Neuronal stem cell (in vitro differentiated cells): ENCODE measurements around the gene GRAP2.

Source experiments
- DNase-seq: peaks from one replicate; pipeline ENCODE4 v3.0.0-alpha.2; 2013; ENCODE audit warnings: low spot score
- H2AFZ ChIP-seq: one replicate; pipeline ENCODE4 v1.6.1; 2013; ENCODE audit warnings: mild to moderate bottlenecking, low read length, inconsistent platforms
- H2AK5ac ChIP-seq: 2 replicates; pipeline ENCODE4 v1.6.1; 2013; ENCODE audit warnings: low read depth, mild to moderate bottlenecking, inconsistent platforms, low read length, moderate library complexity, mixed read lengths
- H2BK120ac ChIP-seq: 2 replicates; pipeline ENCODE4 v1.6.1; 2013; ENCODE audit warnings: low read depth, mild to moderate bottlenecking, inconsistent platforms, low read length, moderate library complexity, mixed read lengths
- H2BK12ac ChIP-seq: one replicate; pipeline ENCODE4 v1.6.1; 2013; ENCODE audit warnings: low read length, inconsistent platforms
- H2BK15ac ChIP-seq: 2 replicates; pipeline ENCODE4 v1.6.1; 2013; ENCODE audit warnings: mild to moderate bottlenecking, low read length, inconsistent platforms, mixed read lengths
- H2BK5ac ChIP-seq: one replicate; pipeline ENCODE4 v1.6.1; 2013; ENCODE audit warnings: inconsistent platforms, mild to moderate bottlenecking, low read length, moderate library complexity
- H3K14ac ChIP-seq: one replicate; pipeline ENCODE4 v1.6.1; 2013; ENCODE audit warnings: low read length, inconsistent platforms
- H3K18ac ChIP-seq: 2 replicates; pipeline ENCODE4 v1.6.1; 2013; ENCODE audit warnings: low read length, inconsistent platforms
- H3K23ac ChIP-seq: 2 replicates; pipeline ENCODE4 v1.6.1; 2013; ENCODE audit warnings: low read depth, mild to moderate bottlenecking, mixed read lengths, low read length, inconsistent platforms; ENCODE audit not compliant: poor library complexity
- H3K27ac ChIP-seq: replicated peaks from 3 replicates; pipeline ENCODE4 v1.5.1; 2013; ENCODE audit warnings: low read length, inconsistent platforms
- H3K27me3 ChIP-seq, 3 experiments: 2 replicates each; pipeline ENCODE4 v1.6.1; 2013; ENCODE audit warnings: low read length in 3 of 3, mild to moderate bottlenecking in 2 of 3, inconsistent platforms in 1 of 3, low read depth in 1 of 3, mixed read lengths in 1 of 3, moderate library complexity in 1 of 3; ENCODE audit not compliant: control insufficient read depth in 3 of 3, insufficient read depth in 3 of 3
- H3K36me3 ChIP-seq, 2 donors: replicated peaks in 1 of 2; 2 replicates each; pipeline ENCODE4 v1.6.1; 2013; ENCODE audit warnings: low read length in 2 of 2; ENCODE audit not compliant: control insufficient read depth in 2 of 2, insufficient read depth in 2 of 2
- H3K4ac ChIP-seq: 2 replicates; pipeline ENCODE4 v1.6.1; 2013; ENCODE audit warnings: inconsistent platforms, mild to moderate bottlenecking, low read length, moderate library complexity
- H3K4me1 ChIP-seq, 2 donors: 1 replicate in 1 of 2; 2 replicates in 1 of 2; pipeline ENCODE4 v1.6.1; 2013; ENCODE audit warnings: low read length in 2 of 2, low read depth in 1 of 2; ENCODE audit not compliant: control insufficient read depth in 2 of 2, insufficient read depth in 1 of 2
- H3K4me2 ChIP-seq: one replicate; pipeline ENCODE4 v1.6.1; 2013; ENCODE audit warnings: mild to moderate bottlenecking, low read length, inconsistent platforms; ENCODE audit not compliant: insufficient read depth, poor library complexity, severe bottlenecking
- H3K4me3 ChIP-seq, 2 donors: 2 replicates each; pipeline ENCODE4 v1.5.1; 2013; ENCODE audit warnings: low read length in 2 of 2, mild to moderate bottlenecking in 2 of 2, inconsistent platforms in 1 of 2, moderate library complexity in 1 of 2
- H3K79me1 ChIP-seq: one replicate; pipeline ENCODE4 v1.6.1; 2013; ENCODE audit warnings: low read depth, mild to moderate bottlenecking, inconsistent platforms, low read length, moderate library complexity
- H3K9ac ChIP-seq: one replicate; pipeline ENCODE4 v1.6.1; 2013; ENCODE audit warnings: mild to moderate bottlenecking, low read depth, low read length, inconsistent platforms; ENCODE audit not compliant: poor library complexity
- H3K9me3 ChIP-seq, 2 donors: replicated peaks in 1 of 2; 2 replicates each; pipeline versions ENCODE3 to v1.6.1; 2013; ENCODE audit warnings: low read length in 2 of 2, mild to moderate bottlenecking in 2 of 2, inconsistent platforms in 1 of 2, low read depth in 1 of 2, mixed read lengths in 1 of 2, moderate library complexity in 1 of 2; ENCODE audit not compliant: control insufficient read depth in 2 of 2, insufficient read depth in 1 of 2
- H4K8ac ChIP-seq: one replicate; pipeline ENCODE4 v1.6.1; 2013; ENCODE audit warnings: low read depth, mild to moderate bottlenecking, inconsistent platforms, low read length, moderate library complexity
- H4K91ac ChIP-seq: one replicate; pipeline ENCODE4 v1.6.1; 2013; ENCODE audit warnings: low read length, low read depth, mild to moderate bottlenecking, inconsistent platforms; ENCODE audit not compliant: poor library complexity
- WGBS, 2 donors: extraction: QIAGEN DNeasy Blood & Tissue Kit; methylation state at CpG; one replicate each; pipeline ENCODE4 v1.1.7; 2013; ENCODE audit warnings: missing lambda C conversion rate in 2 of 2, mixed read lengths in 1 of 2; ENCODE audit not compliant: insufficient read length in 2 of 2, insufficient replicate concordance in 1 of 2; ENCODE audit errors: extremely low coverage in 2 of 2; 5-methylcytosine and 5-hydroxymethylcytosine counted together

GRAP2 gene

GRCh38 chr22:39927544-39927943, 26.7 kb downstream of the GRAP2 start:
- Histone ChIP-seq H3K4me1 (no peaks in the 10 kb centered on the region), H4K8ac (no peak overlapping the region), H3K4ac (no peak overlapping the region), H3K18ac (no peak overlapping the region), H2AK5ac (no peak overlapping the region), H3K79me1 (no peaks in the 10 kb centered on the region), H2BK12ac (no peak overlapping the region), H2AFZ (no peak overlapping the region), H3K27ac (no peak overlapping the region), H4K91ac (no peak overlapping the region), H3K23ac (no peak overlapping the region), H3K36me3 (no peaks in the 10 kb centered on the region), H3K9ac (no peak overlapping the region), H3K9me3 (no peaks in the 10 kb centered on the region), H3K27me3 (peaks cover 0 to 4% (median 3%) of the 10 kb centered on the region in 3 experiments), H3K4me2 (no peak overlapping the region), H3K4me3 (no peak overlapping the region), H3K14ac (no peak overlapping the region), H2BK5ac (no peak overlapping the region), H2BK15ac (no peak overlapping the region), H2BK120ac (no peak overlapping the region)
- no peak for DNase-seq
- WGBS, 2 donors = no CpG with 5 or more reads among the region's 7 CpGs

- no peak overlapping the region for H3K27ac ChIP-seq
- no peak overlapping the region for H3K14ac ChIP-seq
- no peak overlapping the region for H2BK15ac ChIP-seq
- WGBS, 2 donors = no CpG with 5 or more reads among the region's 4 CpGs
- H3K79me1 ChIP-seq = no peaks in the 10 kb centered on the region
- H2AFZ ChIP-seq = no peak overlapping the region
- H3K9me3 ChIP-seq = no peaks in the 10 kb centered on the region
- no peak overlapping the region for H3K4me3 ChIP-seq
- no peak overlapping the region for H2BK12ac ChIP-seq
- no peak overlapping the region for H3K18ac ChIP-seq
- no peaks in the 10 kb centered on the region for H3K36me3 ChIP-seq
- H3K4me1 ChIP-seq = peaks cover 0 to 5% of the 10 kb centered on the region in 2 donors
- no peak overlapping the region for H2AK5ac ChIP-seq
- H4K8ac ChIP-seq = no peak overlapping the region
- no peak overlapping the region for H2BK5ac ChIP-seq
- H3K4me2 ChIP-seq = no peak overlapping the region
- DNase-seq = no peak
- no peak overlapping the region for H2BK120ac ChIP-seq
- H3K4ac ChIP-seq = no peak overlapping the region
- peaks cover 0 to 5% (median 3%) of the 10 kb centered on the region in 3 experiments for H3K27me3 ChIP-seq
- H3K9ac ChIP-seq = no peak overlapping the region
- no peak overlapping the region for H4K91ac ChIP-seq
- H3K23ac ChIP-seq = no peak overlapping the region
These were observed 27.9 kb downstream of the GRAP2 start for GRCh38 chr22:39928536-39929520.

- Histone ChIP-seq H3K9me3 (no peaks in the 10 kb centered on the region), H3K23ac (no peak overlapping the region)
- WGBS, 2 donors = no CpG with 5 or more reads among the region's 2 CpGs
These were observed 30.4 kb downstream of the GRAP2 start for GRCh38 chr22:39931251-39931650.

GRCh38 chr22:39932166-39932565, 31.3 kb downstream of the GRAP2 start:
- Histone ChIP-seq H3K27me3 (peaks cover 0 to 20% (median 3%) of the 10 kb centered on the region in 3 experiments), H2BK12ac (no peak overlapping the region)
- no CpG with 5 or more reads among the region's 2 CpGs for WGBS, 2 donors

More at GRCh38 chr22:39931251-39931650, 30.4 kb downstream of the GRAP2 start:
- H3K14ac ChIP-seq = no peak overlapping the region
- H2AFZ ChIP-seq = no peak overlapping the region
- no peak overlapping the region for H4K8ac ChIP-seq
- H3K27me3 ChIP-seq = peaks cover 0 to 14% (median 3%) of the 10 kb centered on the region in 3 experiments
- no peak overlapping the region for H3K9ac ChIP-seq
- no peak overlapping the region for H3K27ac ChIP-seq
- no peak overlapping the region for H2BK12ac ChIP-seq
- H3K36me3 ChIP-seq = no peaks in the 10 kb centered on the region
- no peak overlapping the region for H3K4me2 ChIP-seq
- no peak for DNase-seq
- H2BK15ac ChIP-seq = no peak overlapping the region
- H2BK120ac ChIP-seq = no peak overlapping the region
- peaks cover 0 to 12% of the 10 kb centered on the region in 2 donors for H3K4me1 ChIP-seq
- no peaks in the 10 kb centered on the region for H3K79me1 ChIP-seq
- H3K4ac ChIP-seq = no peak overlapping the region
- H2BK5ac ChIP-seq = no peak overlapping the region
- no peak overlapping the region for H2AK5ac ChIP-seq
- H4K91ac ChIP-seq = no peak overlapping the region
- H3K4me3 ChIP-seq = no peak overlapping the region
- no peak overlapping the region for H3K18ac ChIP-seq

More at GRCh38 chr22:39932166-39932565, 31.3 kb downstream of the GRAP2 start:
- Histone ChIP-seq H3K4me1 (peaks cover 0 to 12% of the 10 kb centered on the region in 2 donors), H3K18ac (no peak overlapping the region), H3K79me1 (no peaks in the 10 kb centered on the region), H3K4ac (no peak overlapping the region), H4K91ac (no peak overlapping the region), H3K27ac (no peak overlapping the region), H2BK5ac (no peak overlapping the region), H2AK5ac (no peak overlapping the region), H3K9me3 (no peaks in the 10 kb centered on the region), H3K14ac (no peak overlapping the region), H2BK120ac (no peak overlapping the region), H2AFZ (no peak overlapping the region), H4K8ac (no peak overlapping the region), H3K4me2 (no peak overlapping the region), H3K4me3 (no peak overlapping the region), H3K23ac (no peak overlapping the region), H2BK15ac (no peak overlapping the region), H3K9ac (no peak overlapping the region), H3K36me3 (no peaks in the 10 kb centered on the region)
- DNase-seq = no peak
